ENCODE data around the gene NAT16.

The NAT16 gene

GRCh38 chr7:101170617-101171441 is 9.3 kb downstream of the NAT16 start:
- DNase-seq = no peak

- peak; percentile 74 for DNase-seq
Observed at GRCh38 chr7:101169838-101170551, 10.1 kb downstream of the NAT16 start.

GRCh38 chr7:101169110-101169837 is 10.8 kb downstream of the NAT16 start:
- no peak for DNase-seq

- DNase-seq = no peak
Observed at GRCh38 chr7:101168412-101169049, 11.6 kb downstream of the NAT16 start.

- no peak for DNase-seq
Observed at GRCh38 chr7:101167645-101168411, 12.3 kb downstream of the NAT16 start.

- peak; percentile 85 for DNase-seq
Observed at GRCh38 chr7:101166909-101167644, 13.0 kb downstream of the NAT16 start.

GRCh38 chr7:101166648-101166908 is 13.5 kb downstream of the NAT16 start:
- no peak for DNase-seq

GRCh38 chr7:101165958-101166647 is 14.0 kb downstream of the NAT16 start:
- peak; percentile 63 for DNase-seq

GRCh38 chr7:101165075-101165957 is 14.8 kb downstream of the NAT16 start, which contains the start of gene VGF:
Gene VGF, minus strand, starts transcription at chr7:101165569. Its CDS starts 726 bp downstream, at chr7:101164843.
- DNase-seq = peak; percentile 99

- peak; percentile 81 for DNase-seq
Observed at GRCh38 chr7:101164071-101164840, 15.8 kb downstream of the NAT16 start.

GRCh38 chr7:101163279-101164070 is 16.6 kb downstream of the NAT16 start:
- DNase-seq = peak; percentile 92

GRCh38 chr7:101162551-101163278 is 17.4 kb downstream of the NAT16 start:
- peak; percentile 91 for DNase-seq

- DNase-seq = no peak
Observed at GRCh38 chr7:101161692-101162471, 18.2 kb downstream of the NAT16 start.

GRCh38 chr7:101160910-101161309 is 19.2 kb downstream of the NAT16 start:
- DNase-seq = no peak

GRCh38 chr7:101159696-101160674 is 20.1 kb downstream of the NAT16 start:
- DNase-seq = no peak
